Osteocyte (in vitro differentiated cells): ENCODE results near the gene SPAG16. TPM values are rescaled to one million over a fixed set of nuclear protein-coding genes. Genes with fewer than 3 reads are reported as not detected.

Experiments
- DNase-seq: peaks from one replicate; pipeline ENCODE4 v3.0.0; 2021; ENCODE audit warnings: mixed read lengths; ENCODE audit not compliant: unreplicated experiment; ENCODE audit errors: extremely low spot score
- H3K27ac Mint-ChIP-seq: one replicate; pipeline ENCODE4 v1.8.0; 2021; ENCODE audit warnings: mild to moderate bottlenecking, mixed read lengths; ENCODE audit not compliant: unreplicated experiment
- H3K27me3 Mint-ChIP-seq: one replicate; pipeline ENCODE4 v1.8.0; 2021; ENCODE audit warnings: mixed read lengths; ENCODE audit not compliant: unreplicated experiment
- H3K36me3 Mint-ChIP-seq: one replicate; pipeline ENCODE4 v1.8.0; 2021; ENCODE audit warnings: mixed read lengths; ENCODE audit not compliant: unreplicated experiment
- H3K4me1 Mint-ChIP-seq: one replicate; pipeline ENCODE4 v1.8.0; 2021; ENCODE audit warnings: mixed read lengths; ENCODE audit not compliant: unreplicated experiment
- H3K4me3 Mint-ChIP-seq: one replicate; pipeline ENCODE4 v1.8.0; 2021; ENCODE audit warnings: mild to moderate bottlenecking, moderate library complexity, mixed read lengths; ENCODE audit not compliant: unreplicated experiment
- H3K9me3 Mint-ChIP-seq: one replicate; pipeline ENCODE4 v1.8.0; 2021; ENCODE audit warnings: mixed read lengths; ENCODE audit not compliant: unreplicated experiment
- total RNA-seq: library from RNA; stranded (reverse); gene quantifications from 2 replicates; pipeline ENCODE4 v1.2.1, GENCODE V29; 2021
- TF ChIP-seq, protein P1 (sequence below): fragments of 200-600 bp; sonication (generic); IDR thresholded peaks from 2 replicates; pipeline ENCODE4 v1.5.0; 2021; ENCODE audit warnings: antibody characterized with exemption, mild to moderate bottlenecking, moderate library complexity

SPAG16 gene
- total RNA-seq, 1 donor from 2014 or later, result 20.7 TPM

DNA sequence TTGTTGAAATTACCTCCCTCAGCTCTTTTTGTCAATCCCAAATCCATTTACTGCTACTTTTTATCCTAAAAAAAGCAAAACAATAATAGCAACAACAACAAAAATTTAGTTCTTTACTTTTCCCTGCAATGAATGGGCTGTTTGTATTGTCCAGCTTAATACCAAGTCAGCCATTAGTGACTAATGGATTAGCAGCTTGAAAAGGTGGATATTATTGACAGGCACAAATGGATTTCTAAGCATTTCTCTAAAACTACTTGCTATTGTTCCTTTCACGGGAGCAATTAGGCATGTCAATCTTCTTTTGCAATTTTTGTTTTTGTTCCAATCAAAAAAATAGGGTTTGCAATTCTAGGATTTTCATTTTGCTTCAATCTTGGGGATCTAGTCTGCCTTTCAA lies 32.1 kb upstream of the SPAG16 start:
- no peaks in the 10 kb centered on the region for H3K9me3 Mint-ChIP-seq
- no peak for DNase-seq
- no peak overlapping the region for H3K4me3 Mint-ChIP-seq
- H3K36me3 Mint-ChIP-seq, result no peaks in the 10 kb centered on the region
- peak overlapping the region; percentile 65 for H3K27ac Mint-ChIP-seq
- TF ChIP-seq, protein P1, sequence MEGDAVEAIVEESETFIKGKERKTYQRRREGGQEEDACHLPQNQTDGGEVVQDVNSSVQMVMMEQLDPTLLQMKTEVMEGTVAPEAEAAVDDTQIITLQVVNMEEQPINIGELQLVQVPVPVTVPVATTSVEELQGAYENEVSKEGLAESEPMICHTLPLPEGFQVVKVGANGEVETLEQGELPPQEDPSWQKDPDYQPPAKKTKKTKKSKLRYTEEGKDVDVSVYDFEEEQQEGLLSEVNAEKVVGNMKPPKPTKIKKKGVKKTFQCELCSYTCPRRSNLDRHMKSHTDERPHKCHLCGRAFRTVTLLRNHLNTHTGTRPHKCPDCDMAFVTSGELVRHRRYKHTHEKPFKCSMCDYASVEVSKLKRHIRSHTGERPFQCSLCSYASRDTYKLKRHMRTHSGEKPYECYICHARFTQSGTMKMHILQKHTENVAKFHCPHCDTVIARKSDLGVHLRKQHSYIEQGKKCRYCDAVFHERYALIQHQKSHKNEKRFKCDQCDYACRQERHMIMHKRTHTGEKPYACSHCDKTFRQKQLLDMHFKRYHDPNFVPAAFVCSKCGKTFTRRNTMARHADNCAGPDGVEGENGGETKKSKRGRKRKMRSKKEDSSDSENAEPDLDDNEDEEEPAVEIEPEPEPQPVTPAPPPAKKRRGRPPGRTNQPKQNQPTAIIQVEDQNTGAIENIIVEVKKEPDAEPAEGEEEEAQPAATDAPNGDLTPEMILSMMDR, result no peak
- no peaks in the 10 kb centered on the region for H3K27me3 Mint-ChIP-seq
- peaks cover 16% of the 10 kb centered on the region for H3K4me1 Mint-ChIP-seq

DNA sequence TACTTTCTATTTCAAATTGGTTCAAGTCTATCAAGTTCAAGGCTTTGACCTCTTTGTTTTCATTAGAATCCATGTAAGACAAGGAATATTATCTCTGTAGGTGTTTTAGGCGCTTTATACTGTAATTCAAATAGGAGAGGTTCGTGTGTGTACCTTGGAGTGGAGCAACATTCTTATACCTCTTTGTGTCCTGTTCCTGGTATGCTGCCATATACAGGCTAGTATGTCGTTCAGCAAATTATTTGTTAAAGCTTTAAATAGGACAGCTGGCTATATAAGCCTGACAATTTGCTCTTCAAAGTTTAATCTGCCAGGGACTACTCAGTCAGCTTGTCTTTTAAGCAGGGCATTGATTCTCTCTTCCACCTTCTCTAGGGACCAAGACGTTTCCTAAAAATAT lies 31.1 kb upstream of the SPAG16 start:
- Mint-ChIP-seq H3K36me3 (no peaks in the 10 kb centered on the region), H3K4me3 (no peak overlapping the region), H3K27me3 (no peaks in the 10 kb centered on the region), H3K9me3 (no peaks in the 10 kb centered on the region), H3K27ac (no peak overlapping the region), H3K4me1 (peaks cover 11% of the 10 kb centered on the region)
- TF ChIP-seq, protein P1, result no peak
- no peak for DNase-seq

DNA sequence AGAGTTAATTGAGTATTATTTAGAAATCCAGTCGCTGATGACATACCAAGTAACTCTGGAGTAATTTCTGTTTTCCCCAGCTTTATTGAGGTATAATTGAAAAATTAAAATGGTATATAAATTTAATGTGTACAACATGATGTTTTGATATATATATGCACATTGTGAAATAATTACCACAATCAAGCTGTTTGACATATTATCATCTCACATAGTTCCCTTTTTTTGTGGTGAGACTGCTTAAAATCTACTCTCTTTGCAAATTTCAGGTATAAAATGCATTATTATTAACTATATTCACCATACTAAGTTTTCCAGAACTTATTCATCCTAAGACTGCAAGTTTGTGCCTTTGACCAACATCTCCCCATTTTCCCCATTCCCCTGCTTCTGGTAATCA lies 25.0 kb upstream of the SPAG16 start:
- no peaks in the 10 kb centered on the region for H3K9me3 Mint-ChIP-seq
- TF ChIP-seq, protein P1, result no peak

DNA sequence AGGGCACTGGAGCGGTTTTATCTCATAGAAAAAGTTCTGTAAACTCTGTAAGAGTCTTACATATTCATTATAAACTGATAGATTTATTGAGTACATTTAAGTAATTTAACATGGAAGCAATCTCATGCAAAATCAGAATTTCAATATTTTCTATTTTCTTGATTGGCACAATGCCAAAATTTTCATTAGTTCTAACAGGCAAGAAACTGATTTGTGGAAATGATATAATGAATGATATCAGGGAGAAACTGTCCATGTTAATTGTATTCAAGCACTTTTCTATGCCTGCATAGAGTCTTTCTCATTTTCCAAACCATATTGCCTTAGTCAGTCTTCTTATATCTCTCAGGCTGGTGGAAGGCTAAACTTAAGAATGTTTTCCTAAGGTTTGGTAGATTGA lies 23.0 kb upstream of the SPAG16 start:
- Mint-ChIP-seq H3K27me3 (no peaks in the 10 kb centered on the region), H3K4me3 (no peak overlapping the region), H3K4me1 (no peaks in the 10 kb centered on the region), H3K36me3 (no peaks in the 10 kb centered on the region), H3K27ac (no peak overlapping the region), H3K9me3 (no peaks in the 10 kb centered on the region)
- DNase-seq, result no peak
- TF ChIP-seq, protein P1, result no peak

More for the DNA sequence above, 25.0 kb upstream of the SPAG16 start:
- Mint-ChIP-seq H3K4me3 (no peak overlapping the region), H3K27me3 (no peaks in the 10 kb centered on the region), H3K36me3 (no peaks in the 10 kb centered on the region), H3K4me1 (no peaks in the 10 kb centered on the region), H3K27ac (no peak overlapping the region)
- no peak for DNase-seq

DNA sequence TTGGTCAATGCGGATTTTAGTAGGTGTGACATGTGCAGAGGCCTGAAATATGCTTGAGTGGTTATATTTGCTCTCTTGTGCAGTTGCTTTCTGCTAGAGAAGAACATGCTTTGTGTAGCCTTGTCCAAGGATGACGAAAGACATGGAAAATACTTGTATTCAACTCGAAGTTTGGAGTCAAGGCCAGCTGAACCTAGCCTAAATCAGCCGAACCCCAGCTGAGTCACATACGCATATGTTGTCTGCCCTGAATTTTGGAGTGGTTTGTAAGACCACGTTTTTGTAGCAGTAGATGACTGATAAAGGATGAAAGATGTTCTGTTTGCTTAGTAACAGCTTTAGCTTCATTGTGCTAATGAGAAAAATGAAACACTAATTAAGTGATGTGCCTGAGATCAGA lies 22.5 kb upstream of the SPAG16 start:
- DNase-seq, result no peak
- no peaks in the 10 kb centered on the region for H3K9me3 Mint-ChIP-seq
- no peaks in the 10 kb centered on the region for H3K27me3 Mint-ChIP-seq
- H3K4me1 Mint-ChIP-seq, result no peaks in the 10 kb centered on the region
- H3K4me3 Mint-ChIP-seq, result no peak overlapping the region
- H3K36me3 Mint-ChIP-seq, result no peaks in the 10 kb centered on the region
- H3K27ac Mint-ChIP-seq, result no peak overlapping the region
- TF ChIP-seq, protein P1, result no peak
